GM23338 (cell line): ENCODE data around the gene BTLA. TPM values are rescaled to one million over a fixed set of nuclear protein-coding genes. Genes with fewer than 3 reads are reported as not detected.

Source experiments
- ATAC-seq: fragments of 200-7000 bp; cut with Tn5 transposase; 3 replicates; pipeline ENCODE4 v1.9.1; 2020
- DNase-seq: peaks from one replicate; pipeline ENCODE4 v3.0.0-alpha.2; 2015; ENCODE audit warnings: low spot score
- H2AFZ ChIP-seq: fragments of 200-600 bp; sonication (generic); 2 replicates; pipeline ENCODE4 v1.8.0; 2016; ENCODE audit warnings: antibody characterized with exemption, mild to moderate bottlenecking, moderate library complexity
- H3F3A ChIP-seq: fragments of 200-600 bp; sonication (generic); replicated peaks from 2 replicates; pipeline ENCODE4 v1.8.0; 2017; ENCODE audit warnings: antibody characterized with exemption, mixed run types, low read depth
- H3K27ac ChIP-seq: fragments of 200-600 bp; sonication (generic); 2 replicates; pipeline ENCODE4 v1.6.1; 2016; ENCODE audit warnings: low read depth
- H3K27me3 ChIP-seq: fragments of 200-600 bp; sonication (generic); 2 replicates; pipeline ENCODE4 v1.8.0; 2016; ENCODE audit warnings: mild to moderate bottlenecking, mixed run types, moderate library complexity; ENCODE audit not compliant: insufficient read depth
- H3K36me3 ChIP-seq: fragments of 200-600 bp; sonication (generic); 2 replicates; pipeline ENCODE4 v1.8.0; 2016; ENCODE audit warnings: mild to moderate bottlenecking; ENCODE audit not compliant: insufficient read depth
- H3K4me1 ChIP-seq: fragments of 200-600 bp; sonication (generic); 2 replicates; pipeline ENCODE4 v1.8.0; 2016; ENCODE audit warnings: mild to moderate bottlenecking, moderate library complexity; ENCODE audit not compliant: insufficient read depth
- H3K4me2 ChIP-seq: fragments of 200-600 bp; sonication (generic); 2 replicates; pipeline ENCODE4 v1.7.1; 2017; ENCODE audit warnings: mixed run types
- H3K4me3 ChIP-seq: fragments of 200-600 bp; sonication (generic); 2 replicates; pipeline ENCODE4 v1.6.1; 2016; ENCODE audit warnings: mixed run types
- H3K79me2 ChIP-seq: fragments of 200-600 bp; sonication (generic); replicated peaks from 2 replicates; pipeline ENCODE4 v1.8.0; 2017; ENCODE audit warnings: mild to moderate bottlenecking; ENCODE audit not compliant: insufficient read depth
- H3K9me2 ChIP-seq: fragments of 200-600 bp; sonication (generic); 2 replicates; pipeline ENCODE4 v1.8.0; 2017; ENCODE audit not compliant: insufficient read depth
- H4K20me1 ChIP-seq: fragments of 200-600 bp; sonication (generic); replicated peaks from 2 replicates; pipeline ENCODE4 v1.8.0; 2017; ENCODE audit warnings: mild to moderate bottlenecking; ENCODE audit not compliant: insufficient read depth
- H3K27ac Mint-ChIP-seq: 2 replicates; pipeline ENCODE4 v1.8.0; 2020; ENCODE audit warnings: inconsistent platforms, mild to moderate bottlenecking, moderate library complexity, mixed read lengths
- H3K27me3 Mint-ChIP-seq: 3 replicates; pipeline ENCODE4 v1.8.0; 2022; ENCODE audit warnings: low read depth, mild to moderate bottlenecking, moderate library complexity, mixed read lengths, inconsistent platforms; ENCODE audit not compliant: insufficient read depth, poor library complexity
- H3K36me3 Mint-ChIP-seq: 3 replicates; pipeline ENCODE4 v1.8.0; 2021; ENCODE audit warnings: low read depth, mild to moderate bottlenecking, inconsistent platforms, moderate library complexity, mixed read lengths
- H3K4me1 Mint-ChIP-seq: 3 replicates; pipeline ENCODE4 v1.8.0; 2020; ENCODE audit warnings: mild to moderate bottlenecking, inconsistent platforms, mixed read lengths
- H3K4me3 Mint-ChIP-seq: 3 replicates; pipeline ENCODE4 v1.8.0; 2021; ENCODE audit warnings: moderate library complexity, mild to moderate bottlenecking, inconsistent platforms, mixed read lengths
- H3K9me3 Mint-ChIP-seq: 3 replicates; pipeline ENCODE4 v1.8.0; 2020; ENCODE audit warnings: moderate library complexity, mild to moderate bottlenecking, inconsistent platforms, mixed read lengths
- CREB1 ChIP-seq: fragments of 250-450 bp; sonication (Bioruptor Pico); IDR thresholded peaks from 2 replicates; pipeline ENCODE4 v1.5.0; 2020; ENCODE audit warnings: low read depth, mild to moderate bottlenecking, moderate library complexity
- CTCF ChIP-seq, 2 experiments: fragments of 200-600 bp in 1 of 2; sonication (generic) in 1 of 2; conservative IDR thresholded peaks; 2 replicates each; pipeline versions ENCODE4 v1.5.1 to v1.6.1; 2016 to 2017; ENCODE audit warnings: antibody characterized with exemption in 2 of 2, low read depth in 2 of 2, mild to moderate bottlenecking in 2 of 2, moderate library complexity in 1 of 2
- ETS1 ChIP-seq: IDR thresholded peaks from 2 replicates; pipeline ENCODE4 v1.6.1; 2016; ENCODE audit warnings: antibody characterized with exemption
- EZH2 ChIP-seq: fragments of 200-600 bp; sonication (generic); IDR thresholded peaks from one replicate; pipeline ENCODE4 v1.8.0; 2017; ENCODE audit warnings: antibody characterized with exemption, mild to moderate bottlenecking, low read depth; ENCODE audit not compliant: unreplicated experiment
- EZH2phosphoT487 ChIP-seq: fragments of 200-600 bp; sonication (generic); IDR thresholded peaks from one replicate; pipeline ENCODE4 v1.8.1; 2018; ENCODE audit warnings: antibody characterized with exemption; ENCODE audit not compliant: unreplicated experiment
- JUNB ChIP-seq: IDR thresholded peaks from one replicate; pipeline ENCODE4 v1.6.1; 2016; ENCODE audit warnings: antibody characterized with exemption; ENCODE audit not compliant: unreplicated experiment
- NANOG ChIP-seq: IDR thresholded peaks from 2 replicates; pipeline ENCODE4 v1.6.1; 2016; ENCODE audit warnings: antibody characterized with exemption, borderline replicate concordance
- POLR2AphosphoS5 ChIP-seq: IDR thresholded peaks from 2 replicates; pipeline ENCODE4 v1.6.1; 2016; ENCODE audit warnings: antibody characterized with exemption, low read depth
- REST ChIP-seq: IDR thresholded peaks from one replicate; pipeline ENCODE4 v1.6.1; 2018; ENCODE audit warnings: antibody characterized with exemption; ENCODE audit not compliant: unreplicated experiment
- STAT1 ChIP-seq: IDR thresholded peaks from one replicate; pipeline ENCODE4 v1.6.1; 2016; ENCODE audit warnings: antibody characterized with exemption; ENCODE audit not compliant: unreplicated experiment
- ZNF114 ChIP-seq: fragments of 250-450 bp; sonication (Bioruptor Pico); IDR thresholded peaks from 2 replicates; pipeline ENCODE4 v1.5.0; 2020; ENCODE audit warnings: mild to moderate bottlenecking, moderate library complexity
- ZNF331 ChIP-seq: fragments of 250-450 bp; sonication (Bioruptor Pico); IDR thresholded peaks from 2 replicates; pipeline ENCODE4 v1.5.0; 2020; ENCODE audit warnings: low read depth, mild to moderate bottlenecking, moderate library complexity
- ZNF462 ChIP-seq: fragments of 250-450 bp; sonication (Bioruptor Pico); IDR thresholded peaks from 2 replicates; pipeline ENCODE4 v1.5.0; 2020; ENCODE audit warnings: mild to moderate bottlenecking, moderate library complexity
- long read RNA-seq: library from polyadenylated mRNA; unstranded; transcript quantifications from one replicate; pipeline ENCODE4 v2.0.0, GENCODE V29; 2020; ENCODE audit not compliant: unreplicated experiment
- polyA plus RNA-seq: library from polyadenylated mRNA; unstranded; fragments of >200 nt; fragmentation: Nextera tagmentation; extraction: Ambion mirVana; gene quantifications from 2 replicates; pipeline ENCODE4 v1.2.1, GENCODE V29; 2016
- total RNA-seq: library from RNA; depleted of rRNA; stranded (reverse); fragments of >200 nt; shearing (Covaris generic); gene quantifications from 2 replicates; pipeline ENCODE4 v1.2.3, GENCODE V29; 2014; rRNA removed

Gene BTLA
- total RNA-seq (not detected in 2 replicates), polyA plus RNA-seq (0.44 TPM in 1 of 2 replicates, not detected in the other)
- long read RNA-seq = 0 reads

- DNase-seq = no peak
- Histone ChIP-seq H4K20me1 (no peaks in the 10 kb centered on the region), H3K4me1 (no peaks in the 10 kb centered on the region), H3K9me2 (no peaks in the 10 kb centered on the region), H3K4me3 (no peak within 1 kb of the TSS), H3K27me3 (no peaks in the 10 kb centered on the region), H3F3A (no peaks in the 10 kb centered on the region), H3K79me2 (no peaks in the 10 kb centered on the region), H2AFZ (no peak within 1 kb of the TSS), H3K4me2 (no peak within 1 kb of the TSS), H3K27ac (no peak within 1 kb of the TSS), H3K36me3 (no peaks in the 10 kb centered on the region)
- peaks cover 3% of the 10 kb centered on the region; the same call in 1 of the 3 replicates for H3K9me3 Mint-ChIP-seq
- H3K36me3 Mint-ChIP-seq = no peaks in the 10 kb centered on the region
- H3K27me3 Mint-ChIP-seq = no peaks in the 10 kb centered on the region
- TF ChIP-seq ZNF462 (CRISPR knock-in tag) = no peak
- no peak for TF ChIP-seq EZH2
- no peak for TF ChIP-seq ZNF331 (CRISPR knock-in tag)
- no peak for TF ChIP-seq REST
- TF ChIP-seq JUNB = no peak
- TF ChIP-seq CREB1 (CRISPR knock-in tag) = no peak
- TF ChIP-seq CTCF (conservative IDR thresholded peaks at IDR 0.05; ENCODE audit: low read depth in 2 of 2) = no peak
- no peak for TF ChIP-seq STAT1
- no peak for TF ChIP-seq EZH2phosphoT487
- no peak for TF ChIP-seq ETS1
- no peak for TF ChIP-seq ZNF114 (CRISPR knock-in tag)
- TF ChIP-seq NANOG = no peak
- no peak for TF ChIP-seq POLR2AphosphoS5
- no peak for ATAC-seq
- no peaks in the 10 kb centered on the region; the same call in 2 of the 3 replicates for H3K4me1 Mint-ChIP-seq
- no peak within 1 kb of the TSS for H3K4me3 Mint-ChIP-seq
- no peak within 1 kb of the TSS for H3K27ac Mint-ChIP-seq
These were observed at the start of gene BTLA for GRCh38 chr3:112498914-112499711. BTLA (minus strand) TSS chr3:112499472; CDS start chr3:112499358, 114 bp downstream.
